ENCODE results near the gene NIPSNAP3A.

The NIPSNAP3A gene

DNA sequence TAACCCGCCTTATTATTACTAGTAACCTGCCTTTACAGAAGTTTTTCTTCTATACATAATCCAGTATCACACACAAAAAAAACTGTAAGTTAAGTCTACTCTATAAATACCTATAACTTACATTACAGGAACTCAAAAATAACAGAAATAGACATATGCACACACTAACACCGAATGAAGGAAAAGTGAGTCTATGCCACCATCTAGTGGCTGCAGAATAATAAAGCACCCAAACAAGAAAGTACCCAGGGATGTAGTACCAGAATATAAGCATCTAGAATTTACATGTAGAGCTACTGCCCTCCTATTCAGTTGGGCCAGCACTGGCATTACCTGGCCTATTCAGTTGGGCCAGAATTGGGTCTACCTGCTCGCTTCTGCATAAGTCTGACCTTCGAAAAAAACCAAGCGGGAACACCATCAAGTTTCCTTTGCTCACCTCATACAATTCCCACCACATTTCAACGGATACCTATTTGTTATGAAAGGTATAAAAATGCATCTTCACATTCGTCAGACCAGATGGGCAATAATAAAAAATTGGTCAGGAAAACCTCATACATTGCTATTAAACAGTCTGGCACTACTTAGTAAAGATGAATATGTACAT, 4.0 kb upstream of the NIPSNAP3A start:
- TF ChIP-seq, protein P1, sequence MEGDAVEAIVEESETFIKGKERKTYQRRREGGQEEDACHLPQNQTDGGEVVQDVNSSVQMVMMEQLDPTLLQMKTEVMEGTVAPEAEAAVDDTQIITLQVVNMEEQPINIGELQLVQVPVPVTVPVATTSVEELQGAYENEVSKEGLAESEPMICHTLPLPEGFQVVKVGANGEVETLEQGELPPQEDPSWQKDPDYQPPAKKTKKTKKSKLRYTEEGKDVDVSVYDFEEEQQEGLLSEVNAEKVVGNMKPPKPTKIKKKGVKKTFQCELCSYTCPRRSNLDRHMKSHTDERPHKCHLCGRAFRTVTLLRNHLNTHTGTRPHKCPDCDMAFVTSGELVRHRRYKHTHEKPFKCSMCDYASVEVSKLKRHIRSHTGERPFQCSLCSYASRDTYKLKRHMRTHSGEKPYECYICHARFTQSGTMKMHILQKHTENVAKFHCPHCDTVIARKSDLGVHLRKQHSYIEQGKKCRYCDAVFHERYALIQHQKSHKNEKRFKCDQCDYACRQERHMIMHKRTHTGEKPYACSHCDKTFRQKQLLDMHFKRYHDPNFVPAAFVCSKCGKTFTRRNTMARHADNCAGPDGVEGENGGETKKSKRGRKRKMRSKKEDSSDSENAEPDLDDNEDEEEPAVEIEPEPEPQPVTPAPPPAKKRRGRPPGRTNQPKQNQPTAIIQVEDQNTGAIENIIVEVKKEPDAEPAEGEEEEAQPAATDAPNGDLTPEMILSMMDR (conservative IDR thresholded peaks at IDR 0.05; ENCODE audit: low read length), result peak; percentile 86
- no peak overlapping the region for H3K4me3 ChIP-seq (ENCODE audit: low read length)
- DNase-seq (ENCODE audit: low read depth), result peak; percentile 71

DNA sequence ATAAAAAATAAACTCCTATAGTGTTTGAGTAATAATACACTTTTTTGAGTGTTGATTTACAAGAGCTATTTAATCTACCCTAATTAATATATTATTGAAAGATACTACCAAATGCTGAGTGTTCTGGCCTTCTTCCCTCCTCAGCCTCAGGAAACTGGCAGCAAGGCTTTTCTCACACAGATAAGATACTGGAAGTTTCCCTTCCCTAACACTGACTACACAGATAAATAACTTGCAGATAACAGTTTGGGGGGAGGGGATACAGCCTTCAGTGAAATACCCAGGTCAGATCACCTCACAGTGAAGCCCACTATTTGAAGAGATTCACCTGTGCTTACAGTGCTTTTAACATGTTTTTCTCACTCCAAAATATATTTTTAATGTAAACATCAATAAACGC, 1.6 kb upstream of the NIPSNAP3A start:
- DNase-seq (ENCODE audit: low read depth), result no peak
- TF ChIP-seq, protein P1 (conservative IDR thresholded peaks at IDR 0.05; ENCODE audit: low read length), result no peak
- no peak overlapping the region for H3K4me3 ChIP-seq (ENCODE audit: low read length)

DNA sequence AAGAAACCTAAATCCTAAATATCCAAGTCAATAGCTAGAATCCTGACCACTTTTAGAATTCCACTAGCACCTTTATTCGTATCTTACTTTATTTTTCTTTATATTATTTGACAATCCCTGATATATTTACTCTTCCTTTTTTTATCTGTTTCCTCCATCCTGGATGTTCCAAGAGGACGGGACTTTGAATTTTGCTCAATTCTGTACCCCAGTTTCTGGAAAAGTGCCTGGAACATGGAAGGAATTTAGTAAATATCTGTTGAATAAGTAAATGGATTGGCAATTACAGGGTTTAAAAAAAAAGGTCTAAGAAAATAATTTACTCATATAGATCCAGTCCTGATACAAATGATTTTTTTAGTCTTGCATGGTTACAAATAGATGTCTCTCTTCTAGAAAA, 1.2 kb upstream of the NIPSNAP3A start:
- DNase-seq (ENCODE audit: low read depth), result no peak
- TF ChIP-seq, protein P1 (conservative IDR thresholded peaks at IDR 0.05; ENCODE audit: low read length), result no peak
- no peak overlapping the region for H3K4me3 ChIP-seq (ENCODE audit: low read length)

- H3K4me3 ChIP-seq (ENCODE audit: low read length), result peak overlapping the region; percentile 83
- TF ChIP-seq, protein P1 (conservative IDR thresholded peaks at IDR 0.05; ENCODE audit: low read length), result no peak
- no peak for DNase-seq (ENCODE audit: low read depth)
These were observed 685 bp upstream of the NIPSNAP3A start for GRCh38 chr9:104746798-104747197.

GRCh38 chr9:104747245-104747564, 278 bp upstream of the NIPSNAP3A start:
- TF ChIP-seq, protein P1 (conservative IDR thresholded peaks at IDR 0.05; ENCODE audit: low read length), result no peak
- peak overlapping the region; percentile 83 for H3K4me3 ChIP-seq (ENCODE audit: low read length)
- DNase-seq (ENCODE audit: low read depth), result no peak

DNA sequence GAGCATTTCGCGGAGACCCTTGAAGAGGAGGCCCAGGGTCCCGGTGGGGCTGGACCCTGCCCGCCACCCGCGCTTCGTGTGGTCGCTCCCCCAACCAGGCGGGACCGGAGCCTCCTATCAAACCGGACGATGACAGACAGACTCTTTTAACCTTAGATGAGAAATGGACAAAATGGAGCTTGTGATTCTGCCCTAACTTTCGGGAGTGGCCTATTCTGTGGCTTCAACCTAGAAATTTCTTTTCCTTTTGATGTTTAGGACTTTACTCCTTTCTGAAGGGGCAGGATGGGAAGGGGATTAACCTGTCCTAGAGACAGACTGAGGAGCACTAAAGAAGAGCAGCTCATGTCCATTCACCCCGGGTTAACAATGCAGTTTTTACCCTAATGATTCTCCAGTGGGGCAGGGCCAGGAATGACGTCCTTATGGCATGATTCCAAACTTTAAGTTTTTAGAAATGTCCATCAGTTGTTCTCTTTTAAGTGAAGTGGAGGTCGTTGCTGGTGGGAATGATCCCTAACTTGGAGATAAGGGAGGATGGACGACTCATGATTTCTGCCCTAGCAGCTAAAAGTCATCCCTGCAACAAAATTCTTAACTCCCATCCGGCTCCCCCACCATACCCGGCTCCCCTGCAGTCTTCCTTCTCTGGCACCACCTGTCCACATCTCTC, 1.0 kb downstream of the NIPSNAP3A start:
- peak; percentile 24 for DNase-seq (ENCODE audit: low read depth)
- TF ChIP-seq, protein P1 (conservative IDR thresholded peaks at IDR 0.05; ENCODE audit: low read length), result no peak
- H3K4me3 ChIP-seq (ENCODE audit: low read length), result peak overlapping the region; percentile 83

DNA sequence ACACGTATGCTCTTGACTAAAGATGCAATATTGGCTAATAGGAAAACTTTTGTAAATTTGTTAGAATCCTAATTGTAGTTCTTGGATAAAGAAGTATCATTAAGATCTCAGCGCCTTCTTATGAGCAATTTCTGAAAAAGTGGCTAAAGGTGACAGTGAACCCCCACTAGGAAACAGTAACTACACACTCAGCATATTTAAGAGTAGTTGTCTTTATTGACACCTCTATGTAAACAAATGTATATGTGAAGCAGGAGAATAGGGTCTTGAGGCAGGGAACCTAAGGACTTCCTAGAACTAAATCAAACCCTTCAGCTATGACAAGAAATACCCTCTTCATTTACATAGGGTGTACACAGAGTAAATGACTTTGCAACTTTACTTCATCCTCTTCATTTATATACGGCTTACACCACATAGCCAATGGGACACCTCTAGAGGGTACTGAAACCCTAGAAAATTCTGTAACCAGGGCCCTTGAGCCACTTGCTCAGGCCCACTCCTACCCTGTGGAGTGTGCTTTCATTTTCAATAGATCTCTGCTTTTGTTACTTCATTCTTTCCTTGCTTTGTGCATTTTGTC, 2.8 kb downstream of the NIPSNAP3A start:
- DNase-seq (ENCODE audit: low read depth), result no peak
- TF ChIP-seq, protein P1 (conservative IDR thresholded peaks at IDR 0.05; ENCODE audit: low read length), result no peak
- no peak overlapping the region for H3K4me3 ChIP-seq (ENCODE audit: low read length)

Data from AG10803 (cell line).